Natural killer cell (primary cell): ENCODE measurements around the gene ETV2. TPM values are rescaled to one million over a fixed set of nuclear protein-coding genes. Genes with fewer than 3 reads are reported as not detected.

Source experiments
- ATAC-seq, 3 donors: fragments of 150-1000 bp in 2 of 3; fragments of 200-7000 bp in 1 of 3; cut with Tn5 transposase; 1 replicate in 1 of 3; 2 replicates in 2 of 3; pipeline ENCODE4 v1.10.0; 2021; ENCODE audit warnings: mild to moderate bottlenecking in 2 of 3, moderate library complexity in 2 of 3
- DNase-seq, 2 donors: peaks; one replicate each; pipeline versions ENCODE4 v3.0.0 to v3.0.0-alpha.2; 2013 to 2021; ENCODE audit warnings: mixed read lengths in 1 of 2
- H3K27ac ChIP-seq: one replicate; pipeline ENCODE4 v1.5.1; 2013; ENCODE audit warnings: mild to moderate bottlenecking, low read length
- H3K27me3 ChIP-seq: one replicate; pipeline ENCODE4 v1.6.1; 2013; ENCODE audit warnings: low read length; ENCODE audit not compliant: control insufficient read depth, insufficient read depth
- H3K36me3 ChIP-seq: one replicate; pipeline ENCODE4 v1.6.1; 2013; ENCODE audit warnings: low read length; ENCODE audit not compliant: control insufficient read depth, insufficient read depth
- H3K4me1 ChIP-seq: one replicate; pipeline ENCODE4 v1.6.1; 2013; ENCODE audit warnings: low read length; ENCODE audit not compliant: control insufficient read depth, insufficient read depth
- H3K4me3 ChIP-seq: one replicate; pipeline ENCODE4 v1.5.1; 2013; ENCODE audit warnings: low read length
- H3K9me3 ChIP-seq: one replicate; pipeline ENCODE4 v1.6.1; 2013; ENCODE audit warnings: low read length; ENCODE audit not compliant: control insufficient read depth, insufficient read depth
- H3K27ac Mint-ChIP-seq, 2 donors: one replicate each; pipeline ENCODE4 v1.8.0; 2022; ENCODE audit warnings: mild to moderate bottlenecking in 2 of 2, mixed read lengths in 2 of 2, moderate library complexity in 1 of 2
- H3K27me3 Mint-ChIP-seq, 2 donors: one replicate each; pipeline ENCODE4 v1.8.0; 2022; ENCODE audit warnings: low read depth in 2 of 2, mixed read lengths in 2 of 2
- H3K36me3 Mint-ChIP-seq: one replicate; pipeline ENCODE4 v1.8.0; 2022; ENCODE audit warnings: mixed read lengths
- H3K4me1 Mint-ChIP-seq, 2 donors: one replicate each; pipeline ENCODE4 v1.8.0; 2022; ENCODE audit warnings: mixed read lengths in 2 of 2
- H3K4me3 Mint-ChIP-seq: one replicate; pipeline ENCODE4 v1.8.0; 2022; ENCODE audit warnings: mild to moderate bottlenecking, moderate library complexity, mixed read lengths
- H3K9me3 Mint-ChIP-seq, 2 donors: one replicate each; pipeline ENCODE4 v1.8.0; 2022; ENCODE audit warnings: mixed read lengths in 2 of 2
- CTCF ChIP-seq: fragments of 200-600 bp; IDR thresholded peaks from one replicate; pipeline ENCODE4 v1.8.0; 2022; ENCODE audit warnings: antibody characterized with exemption
- WGBS: methylation state at CpG from one replicate; pipeline ENCODE4 v1.1.7; 2013; ENCODE audit warnings: missing lambda C conversion rate; ENCODE audit not compliant: insufficient coverage; 5-methylcytosine and 5-hydroxymethylcytosine counted together
- intact Hi-C: fragments of 100-400 bp; cut with micrococcal nuclease; formaldehyde crosslinking; loops from one replicate; pipeline ENCODE4 v1.14.2; 2022
- total RNA-seq, 4 donors: library from RNA; stranded (reverse); fragments of 120-200 nt in 1 of 4; gene quantifications; one replicate each; pipeline versions ENCODE4 v1.2.3 to v1.2.4, GENCODE V29; 2013 to 2022

Gene ETV2
- total RNA-seq, 3 donors from 2014 or later (not counting 1 experiment from before 2014, with no cell fraction given): 0.48 to 2.0 (median 0.87) TPM

GRCh38 chr19:35642312-35642711, 767 bp downstream of the ETV2 start:
- ATAC-seq (no peak), DNase-seq (no peak)
- H3K4me3 ChIP-seq: no peak overlapping the region
- Mint-ChIP-seq H3K27ac (peak overlapping the region in 1 of 2 donors; percentile 89), H3K36me3 (no peaks in the 10 kb centered on the region), H3K4me3 (peak overlapping the region; percentile 49), H3K27me3 (no peaks in the 10 kb centered on the region), H3K9me3 (no peaks in the 10 kb centered on the region), H3K4me1 (peaks cover 10 to 17% of the 10 kb centered on the region in 2 donors)
- peaks cover 36% of the 10 kb centered on the region for H3K4me1 ChIP-seq
- H3K9me3 ChIP-seq: no peaks in the 10 kb centered on the region
- intact Hi-C loops: loop anchor here (5.0 kb wide), 2 partner anchors 95 to 115 kb away; partner anchors contain the start of genes HSPB6, PROSER3 and TMEM147
- 92% methylated on average over 10 of the region's 10 CpGs for WGBS
- no peak overlapping the region for H3K27ac ChIP-seq
- H3K27me3 ChIP-seq: no peaks in the 10 kb centered on the region
- peaks cover 5% of the 10 kb centered on the region for H3K36me3 ChIP-seq
- no peak for TF ChIP-seq CTCF

GRCh38 chr19:35642798-35643254, 1.3 kb downstream of the ETV2 start:
- H3K9me3 Mint-ChIP-seq: no peaks in the 10 kb centered on the region
- Histone ChIP-seq H3K36me3 (peaks cover under 1% of the 10 kb centered on the region), H3K27me3 (no peaks in the 10 kb centered on the region), H3K4me3 (peak overlapping the region; percentile 69), H3K9me3 (no peaks in the 10 kb centered on the region), H3K4me1 (peaks cover 41% of the 10 kb centered on the region), H3K27ac (no peak overlapping the region)
- no peaks in the 10 kb centered on the region for H3K36me3 Mint-ChIP-seq
- no peaks in the 10 kb centered on the region for H3K27me3 Mint-ChIP-seq
- WGBS: 57% methylated on average over 15 of the region's 15 CpGs
- no peak for ATAC-seq
- no peak for DNase-seq
- peak overlapping the region; percentile 88 for H3K4me3 Mint-ChIP-seq
- H3K27ac Mint-ChIP-seq: peak overlapping the region in 1 of 2 donors; percentile 89
- intact Hi-C loops: loop anchor here (5.0 kb wide), 2 partner anchors 96 to 114 kb away; partner anchors contain the start of genes HSPB6, PROSER3 and TMEM147
- H3K4me1 Mint-ChIP-seq: peaks cover 10 to 17% of the 10 kb centered on the region in 2 donors
- TF ChIP-seq CTCF: no peak

- intact Hi-C loops: loop anchor here (1.0 to 5.0 kb wide), 4 partner anchors 15 to 114 kb away; partner anchors contain the start of genes HAUS5, HSPB6, PROSER3 and TMEM147
- Mint-ChIP-seq H3K9me3 (no peaks in the 10 kb centered on the region), H3K4me3 (peak overlapping the region; percentile 88), H3K4me1 (peaks cover 17 to 24% of the 10 kb centered on the region in 2 donors), H3K36me3 (no peaks in the 10 kb centered on the region), H3K27me3 (no peaks in the 10 kb centered on the region), H3K27ac (peak overlapping the region; percentile 64 to 89)
- DNase-seq (peak; percentile 77 to 87), ATAC-seq (peak; percentile 42 to 68 (median 44))
- WGBS: under 1% methylated on average over 69 of the region's 69 CpGs
- no peaks in the 10 kb centered on the region for H3K9me3 ChIP-seq
- no peak for TF ChIP-seq CTCF
- H3K4me3 ChIP-seq: peak overlapping the region; percentile 69
- no peaks in the 10 kb centered on the region for H3K27me3 ChIP-seq
- no peaks in the 10 kb centered on the region for H3K36me3 ChIP-seq
- peaks cover 44% of the 10 kb centered on the region for H3K4me1 ChIP-seq
- H3K27ac ChIP-seq: peak overlapping the region; percentile 75
These were observed 2.0 kb downstream of the ETV2 start for GRCh38 chr19:35643255-35644205.
